Panc1 (cell line): ENCODE measurements around the gene DYNLRB1. TPM values are rescaled to one million over a fixed set of nuclear protein-coding genes. Genes with fewer than 3 reads are reported as not detected.

ENCODE experiments used
- ATAC-seq: fragments of 200-7000 bp; cut with Tn5 transposase; 2 replicates; pipeline ENCODE4 v1.9.1; 2020; ENCODE audit warnings: mild to moderate bottlenecking, moderate library complexity
- BruUV-seq: library from RNA; stranded (reverse); fragments of 400-500 nt; replicated peaks from 2 replicates; lab custom pipeline; 2021; lab: Mats Ljungman, UMichigan
- CTCF ChIA-PET: fragments of 300-600 bp; sonication (Branson Sonifier 250); formaldehyde crosslinking; loops from one replicate; lab custom pipeline; 2022; ENCODE audit warnings: antibody characterized with exemption; lab: Charles Lee
- POLR2A ChIA-PET: fragments of 300-600 bp; sonication (Branson Sonifier 250); formaldehyde crosslinking; loops from one replicate; lab custom pipeline; 2022; ENCODE audit warnings: antibody characterized with exemption; lab: Charles Lee
- DNase-seq: peaks from one replicate; pipeline ENCODE4 v3.0.0-alpha.2; 2010; ENCODE audit warnings: low read depth, low spot score
- H3K27ac ChIP-seq: 2 replicates; pipeline ENCODE4 v1.5.1; 2011; ENCODE audit warnings: mild to moderate bottlenecking, low read length, inconsistent platforms
- H3K27me3 ChIP-seq: fragments of 200-500 bp; sonication (Bioruptor generic); 2 replicates; pipeline ENCODE4 v1.6.0; 2014; ENCODE audit warnings: low read length, inconsistent platforms; ENCODE audit not compliant: control insufficient read depth, insufficient read depth
- H3K36me3 ChIP-seq: fragments of 200-500 bp; sonication (Bioruptor generic); 2 replicates; pipeline ENCODE4 v1.5.1; 2014; ENCODE audit warnings: inconsistent platforms, mild to moderate bottlenecking, low read length, moderate library complexity; ENCODE audit not compliant: control insufficient read depth, insufficient read depth
- H3K4me1 ChIP-seq: 2 replicates; pipeline ENCODE4 v1.5.1; 2011; ENCODE audit warnings: inconsistent platforms, mild to moderate bottlenecking, low read length, moderate library complexity; ENCODE audit not compliant: control insufficient read depth, insufficient read depth
- H3K4me3 ChIP-seq, 2 experiments: 2 replicates each; pipeline ENCODE4 v1.5.1; 2011 to 2012; ENCODE audit warnings: low read depth in 2 of 2, low read length in 2 of 2, mild to moderate bottlenecking in 2 of 2, inconsistent platforms in 1 of 2, moderate library complexity in 1 of 2
- H3K9me3 ChIP-seq: fragments of 200-500 bp; sonication (Bioruptor generic); 2 replicates; pipeline ENCODE4 v1.5.1; 2014; ENCODE audit warnings: low read depth, mild to moderate bottlenecking, inconsistent platforms, low read length, moderate library complexity; ENCODE audit not compliant: control insufficient read depth, insufficient read depth
- POLR2AphosphoS5 ChIP-seq: IDR thresholded peaks from 2 replicates; pipeline ENCODE4 v1.6.1; 2012; ENCODE audit warnings: mild to moderate bottlenecking, low read depth, low read length, moderate library complexity
- SIN3A ChIP-seq: IDR thresholded peaks from 2 replicates; pipeline ENCODE4 v1.6.1; 2012; ENCODE audit warnings: low read depth, mild to moderate bottlenecking, low read length, moderate library complexity, borderline replicate concordance; ENCODE audit not compliant: insufficient read depth
- TCF7L2 ChIP-seq: IDR thresholded peaks from 2 replicates; pipeline ENCODE4 v1.6.1; 2011; ENCODE audit warnings: mild to moderate bottlenecking, low read depth, low read length, inconsistent platforms
- in situ Hi-C: cut with HindIII; loops from 2 replicates; pipeline ENCODE4 v1.10.0; 2016; ENCODE audit warnings: low sequenced_read_pairs, low pct_unique_long_range_greater_than_20kb
- intact Hi-C: fragments of 100-400 bp; cut with micrococcal nuclease; formaldehyde crosslinking; loops from one replicate; pipeline ENCODE4 v1.10.0; 2022; ENCODE audit not compliant: unreplicated experiment
- total RNA-seq: library from RNA; stranded (reverse); gene quantifications from one replicate; pipeline ENCODE4 v1.2.1, GENCODE V29; 2021; ENCODE audit not compliant: unreplicated experiment
- TF ChIP-seq, protein P1 (sequence below): fragments of 450-650 bp; IDR thresholded peaks from 2 replicates; pipeline ENCODE4 v1.5.1; 2017; ENCODE audit warnings: mild to moderate bottlenecking
- TF ChIP-seq, protein P2 (sequence below), 2 experiments: IDR thresholded peaks; 2 replicates each; pipeline ENCODE4 v1.6.1; 2011 to 2012; ENCODE audit warnings: low read depth in 2 of 2, control low read depth in 1 of 2, low read length in 1 of 2, mild to moderate bottlenecking in 1 of 2, moderate library complexity in 1 of 2; ENCODE audit not compliant: insufficient read depth in 1 of 2

DYNLRB1 gene
- total RNA-seq, 1 experiment from 2014 or later = 155 TPM

DNA sequence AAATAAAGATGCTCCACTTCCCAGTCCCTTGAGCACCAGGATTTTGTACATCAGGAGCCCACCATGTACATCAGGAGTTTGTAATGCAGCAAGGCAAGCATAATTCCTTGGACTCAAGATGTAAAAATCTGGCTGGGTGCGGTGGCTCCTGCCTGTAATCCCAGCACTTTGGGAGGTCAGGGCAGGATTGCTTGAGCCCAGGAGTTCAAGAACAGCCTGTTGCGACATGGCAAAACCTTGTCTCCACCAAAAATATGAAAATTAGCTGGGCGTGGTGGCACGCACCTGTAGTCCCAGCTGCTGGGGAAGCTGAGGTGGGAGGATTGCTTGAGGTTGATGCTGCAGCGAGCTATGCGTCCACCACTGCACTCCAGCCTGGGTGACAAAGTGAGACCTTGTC is 26.2 kb downstream of the DYNLRB1 start:
- no TSS peak for BruUV-seq
- CTCF ChIA-PET = no interaction called here
- TF ChIP-seq, protein P1, sequence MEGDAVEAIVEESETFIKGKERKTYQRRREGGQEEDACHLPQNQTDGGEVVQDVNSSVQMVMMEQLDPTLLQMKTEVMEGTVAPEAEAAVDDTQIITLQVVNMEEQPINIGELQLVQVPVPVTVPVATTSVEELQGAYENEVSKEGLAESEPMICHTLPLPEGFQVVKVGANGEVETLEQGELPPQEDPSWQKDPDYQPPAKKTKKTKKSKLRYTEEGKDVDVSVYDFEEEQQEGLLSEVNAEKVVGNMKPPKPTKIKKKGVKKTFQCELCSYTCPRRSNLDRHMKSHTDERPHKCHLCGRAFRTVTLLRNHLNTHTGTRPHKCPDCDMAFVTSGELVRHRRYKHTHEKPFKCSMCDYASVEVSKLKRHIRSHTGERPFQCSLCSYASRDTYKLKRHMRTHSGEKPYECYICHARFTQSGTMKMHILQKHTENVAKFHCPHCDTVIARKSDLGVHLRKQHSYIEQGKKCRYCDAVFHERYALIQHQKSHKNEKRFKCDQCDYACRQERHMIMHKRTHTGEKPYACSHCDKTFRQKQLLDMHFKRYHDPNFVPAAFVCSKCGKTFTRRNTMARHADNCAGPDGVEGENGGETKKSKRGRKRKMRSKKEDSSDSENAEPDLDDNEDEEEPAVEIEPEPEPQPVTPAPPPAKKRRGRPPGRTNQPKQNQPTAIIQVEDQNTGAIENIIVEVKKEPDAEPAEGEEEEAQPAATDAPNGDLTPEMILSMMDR = no peak
- TF ChIP-seq, protein P2, sequence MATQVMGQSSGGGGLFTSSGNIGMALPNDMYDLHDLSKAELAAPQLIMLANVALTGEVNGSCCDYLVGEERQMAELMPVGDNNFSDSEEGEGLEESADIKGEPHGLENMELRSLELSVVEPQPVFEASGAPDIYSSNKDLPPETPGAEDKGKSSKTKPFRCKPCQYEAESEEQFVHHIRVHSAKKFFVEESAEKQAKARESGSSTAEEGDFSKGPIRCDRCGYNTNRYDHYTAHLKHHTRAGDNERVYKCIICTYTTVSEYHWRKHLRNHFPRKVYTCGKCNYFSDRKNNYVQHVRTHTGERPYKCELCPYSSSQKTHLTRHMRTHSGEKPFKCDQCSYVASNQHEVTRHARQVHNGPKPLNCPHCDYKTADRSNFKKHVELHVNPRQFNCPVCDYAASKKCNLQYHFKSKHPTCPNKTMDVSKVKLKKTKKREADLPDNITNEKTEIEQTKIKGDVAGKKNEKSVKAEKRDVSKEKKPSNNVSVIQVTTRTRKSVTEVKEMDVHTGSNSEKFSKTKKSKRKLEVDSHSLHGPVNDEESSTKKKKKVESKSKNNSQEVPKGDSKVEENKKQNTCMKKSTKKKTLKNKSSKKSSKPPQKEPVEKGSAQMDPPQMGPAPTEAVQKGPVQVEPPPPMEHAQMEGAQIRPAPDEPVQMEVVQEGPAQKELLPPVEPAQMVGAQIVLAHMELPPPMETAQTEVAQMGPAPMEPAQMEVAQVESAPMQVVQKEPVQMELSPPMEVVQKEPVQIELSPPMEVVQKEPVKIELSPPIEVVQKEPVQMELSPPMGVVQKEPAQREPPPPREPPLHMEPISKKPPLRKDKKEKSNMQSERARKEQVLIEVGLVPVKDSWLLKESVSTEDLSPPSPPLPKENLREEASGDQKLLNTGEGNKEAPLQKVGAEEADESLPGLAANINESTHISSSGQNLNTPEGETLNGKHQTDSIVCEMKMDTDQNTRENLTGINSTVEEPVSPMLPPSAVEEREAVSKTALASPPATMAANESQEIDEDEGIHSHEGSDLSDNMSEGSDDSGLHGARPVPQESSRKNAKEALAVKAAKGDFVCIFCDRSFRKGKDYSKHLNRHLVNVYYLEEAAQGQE (IDR thresholded peaks at IDR 0.05; ENCODE audit: insufficient read depth in 1 of 2, low read depth in 2 of 2, low read length in 1 of 2) = no peak
- TF ChIP-seq POLR2AphosphoS5 (no peak), SIN3A (no peak), TCF7L2 (no peak)
- Histone ChIP-seq H3K9me3 (no peaks in the 10 kb centered on the region), H3K27me3 (no peaks in the 10 kb centered on the region), H3K4me3 (no peak overlapping the region), H3K27ac (no peak overlapping the region), H3K4me1 (no peaks in the 10 kb centered on the region), H3K36me3 (no peaks in the 10 kb centered on the region; the same call in 1 of the 2 replicates)
- no peak for ATAC-seq
- in situ Hi-C loops = no loop called here
- DNase-seq = no peak
- intact Hi-C loops = no loop called here
- POLR2A ChIA-PET = no interaction called here

DNA sequence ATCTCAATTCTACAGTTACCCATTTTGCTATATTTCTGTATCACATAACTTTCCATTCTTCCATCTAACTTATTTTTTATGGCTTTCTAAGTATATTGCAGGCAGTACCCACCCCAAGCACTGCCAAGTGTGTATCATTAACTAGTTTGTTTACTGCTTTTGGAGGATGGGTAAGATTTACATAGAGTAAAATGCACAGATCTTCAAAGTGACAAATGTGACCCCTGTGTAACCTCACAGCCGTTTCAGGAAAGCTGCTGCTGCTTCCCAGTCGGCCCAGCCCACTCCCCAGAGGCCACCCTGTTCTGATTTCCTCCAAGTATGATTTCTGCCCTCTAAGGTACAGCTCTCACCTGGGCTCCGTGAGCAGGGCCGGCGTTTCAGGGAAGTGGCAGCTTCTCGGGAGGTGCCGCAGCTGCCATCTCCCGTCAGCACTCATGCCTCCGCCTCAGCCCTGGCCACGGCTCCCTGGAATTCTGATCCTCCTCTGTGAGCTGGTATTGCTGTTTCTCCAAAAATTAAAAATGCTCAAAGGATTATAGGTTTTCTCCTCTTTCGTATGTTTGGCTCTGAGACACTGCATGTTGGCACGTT is 27.3 kb downstream of the DYNLRB1 start:
- Histone ChIP-seq H3K36me3 (no peaks in the 10 kb centered on the region; the same call in 1 of the 2 replicates), H3K4me3 (no peak overlapping the region), H3K4me1 (no peaks in the 10 kb centered on the region), H3K9me3 (no peaks in the 10 kb centered on the region), H3K27me3 (no peaks in the 10 kb centered on the region), H3K27ac (no peak overlapping the region)
- in situ Hi-C loops = no loop called here
- no peak for ATAC-seq
- no peak for DNase-seq
- ChIA-PET POLR2A (interaction anchor here (0.5 to 0.7 kb wide), 2 partner anchors 146 to 238 kb away, joined by 3 to 6 read pairs; no protein-coding TSS in a partner anchor), CTCF (interaction anchor here (0.6 kb wide), 1 partner anchor 423 kb away, joined by 12 read pairs; no protein-coding TSS in a partner anchor)
- intact Hi-C loops = no loop called here
- TF ChIP-seq, protein P1 = no peak
- TF ChIP-seq POLR2AphosphoS5 (no peak), TCF7L2 (no peak), SIN3A (no peak)
- TF ChIP-seq, protein P2 (IDR thresholded peaks at IDR 0.05; ENCODE audit: insufficient read depth in 1 of 2, low read depth in 2 of 2, low read length in 1 of 2) = no peak
- BruUV-seq = no TSS peak
